Astrocyte of the cerebellum (primary cell): ENCODE measurements around the gene DLG3.
"Not testable (repeated sequence)": the region's sequence is repeated elsewhere in the genome, so short reads cannot be mapped to it uniquely, and the experiment has no call there.

ENCODE experiments used
- DNase-seq: peaks from one replicate; pipeline ENCODE4 v3.0.0-alpha.2; 2011; ENCODE audit warnings: low read depth
- H3K4me3 ChIP-seq: 2 replicates; pipeline ENCODE4 v1.5.1; 2011; ENCODE audit warnings: mild to moderate bottlenecking, low read depth, low read length, moderate library complexity
- in situ Hi-C: cut with HindIII; loops from 2 replicates; pipeline ENCODE4 v1.10.0; 2017; ENCODE audit warnings: low sequenced_read_pairs
- TF ChIP-seq, protein P1 (sequence below): IDR thresholded peaks from 2 replicates; pipeline ENCODE4 v1.5.1; 2012; ENCODE audit warnings: low read length, low read depth, moderate library complexity, mild to moderate bottlenecking; ENCODE audit errors: missing control alignments

Gene DLG3

DNA sequence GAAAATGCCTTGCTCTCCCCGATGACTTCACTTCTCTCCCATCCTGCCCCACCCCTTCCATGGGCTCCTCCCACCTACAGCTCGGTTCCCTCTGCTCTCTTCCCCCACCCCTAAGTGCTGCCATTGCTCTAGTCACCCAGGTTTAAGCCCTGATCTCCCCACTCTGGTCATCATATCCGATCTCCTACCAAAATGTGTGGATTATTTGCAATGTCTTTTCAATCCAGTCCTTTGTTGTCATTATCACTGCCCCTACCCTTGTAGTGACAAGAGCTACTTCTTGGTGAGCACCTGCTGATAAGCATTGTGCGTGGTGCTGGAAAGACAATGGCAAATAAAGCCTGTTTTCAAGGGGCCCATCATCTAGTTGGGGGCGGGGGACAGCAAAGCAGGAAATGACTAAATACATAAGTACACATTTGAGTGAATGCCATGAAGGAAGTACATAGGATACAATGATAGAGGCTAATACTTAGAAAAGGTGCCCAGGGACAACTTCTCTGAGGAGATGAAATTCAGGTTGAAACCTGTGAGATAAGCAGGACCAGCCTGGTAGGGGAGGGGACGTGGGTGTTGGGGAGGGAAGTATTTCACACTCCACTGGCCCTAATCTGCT is 63.8 kb downstream of the DLG3 start:
- no peak for DNase-seq
- in situ Hi-C loops, result loop anchor here (5.0 kb wide), 1 partner anchor 64 kb away; no protein-coding TSS in a partner anchor
- H3K4me3 ChIP-seq, result no peak overlapping the region
- TF ChIP-seq, protein P1, sequence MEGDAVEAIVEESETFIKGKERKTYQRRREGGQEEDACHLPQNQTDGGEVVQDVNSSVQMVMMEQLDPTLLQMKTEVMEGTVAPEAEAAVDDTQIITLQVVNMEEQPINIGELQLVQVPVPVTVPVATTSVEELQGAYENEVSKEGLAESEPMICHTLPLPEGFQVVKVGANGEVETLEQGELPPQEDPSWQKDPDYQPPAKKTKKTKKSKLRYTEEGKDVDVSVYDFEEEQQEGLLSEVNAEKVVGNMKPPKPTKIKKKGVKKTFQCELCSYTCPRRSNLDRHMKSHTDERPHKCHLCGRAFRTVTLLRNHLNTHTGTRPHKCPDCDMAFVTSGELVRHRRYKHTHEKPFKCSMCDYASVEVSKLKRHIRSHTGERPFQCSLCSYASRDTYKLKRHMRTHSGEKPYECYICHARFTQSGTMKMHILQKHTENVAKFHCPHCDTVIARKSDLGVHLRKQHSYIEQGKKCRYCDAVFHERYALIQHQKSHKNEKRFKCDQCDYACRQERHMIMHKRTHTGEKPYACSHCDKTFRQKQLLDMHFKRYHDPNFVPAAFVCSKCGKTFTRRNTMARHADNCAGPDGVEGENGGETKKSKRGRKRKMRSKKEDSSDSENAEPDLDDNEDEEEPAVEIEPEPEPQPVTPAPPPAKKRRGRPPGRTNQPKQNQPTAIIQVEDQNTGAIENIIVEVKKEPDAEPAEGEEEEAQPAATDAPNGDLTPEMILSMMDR, result no peak

DNA sequence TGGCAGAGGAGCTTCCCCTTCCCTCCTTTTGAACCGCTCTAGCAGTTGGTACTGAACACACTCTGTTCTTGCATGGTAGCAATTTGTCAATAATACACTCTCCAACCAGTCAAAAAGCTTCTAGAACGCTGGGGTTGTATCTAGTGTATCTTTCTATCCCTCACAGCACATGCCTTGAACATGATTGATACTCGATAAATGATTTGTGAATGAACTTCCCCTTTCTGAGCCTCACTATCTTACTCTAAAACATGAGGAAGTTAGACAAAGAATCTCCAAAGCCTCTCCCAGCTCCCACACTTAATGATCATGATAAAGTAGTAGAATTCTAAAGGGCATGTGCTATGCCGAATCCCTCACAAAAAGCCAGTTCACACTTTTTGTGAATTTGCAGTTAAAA is 64.4 kb downstream of the DLG3 start:
- DNase-seq, result no peak
- no peak overlapping the region for H3K4me3 ChIP-seq
- TF ChIP-seq, protein P1, result no peak
- in situ Hi-C loops, result loop anchor here (5.0 kb wide), 1 partner anchor 63 kb away; no protein-coding TSS in a partner anchor

DNA sequence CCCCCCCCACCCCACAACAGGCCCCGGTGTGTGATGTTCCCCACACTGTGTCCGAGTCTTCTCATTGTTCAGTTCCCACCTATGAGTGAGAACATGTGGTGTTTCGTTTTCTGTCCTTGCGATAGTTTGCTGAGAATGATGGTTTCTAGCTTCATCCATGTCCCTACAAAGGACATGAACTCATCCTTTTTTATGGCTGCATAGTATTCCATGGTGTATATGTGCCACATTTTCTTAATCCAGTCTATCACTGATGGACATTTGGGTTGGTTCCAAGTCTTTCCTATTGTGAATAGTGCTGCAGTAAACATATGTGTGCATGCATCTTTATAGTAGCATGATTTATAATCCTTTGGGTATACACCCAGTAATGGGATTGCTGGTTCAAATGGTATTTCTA is 70.6 kb downstream of the DLG3 start:
- DNase-seq, in situ Hi-C loops, H3K4me3 ChIP-seq: not testable (repeated sequence)

DNA sequence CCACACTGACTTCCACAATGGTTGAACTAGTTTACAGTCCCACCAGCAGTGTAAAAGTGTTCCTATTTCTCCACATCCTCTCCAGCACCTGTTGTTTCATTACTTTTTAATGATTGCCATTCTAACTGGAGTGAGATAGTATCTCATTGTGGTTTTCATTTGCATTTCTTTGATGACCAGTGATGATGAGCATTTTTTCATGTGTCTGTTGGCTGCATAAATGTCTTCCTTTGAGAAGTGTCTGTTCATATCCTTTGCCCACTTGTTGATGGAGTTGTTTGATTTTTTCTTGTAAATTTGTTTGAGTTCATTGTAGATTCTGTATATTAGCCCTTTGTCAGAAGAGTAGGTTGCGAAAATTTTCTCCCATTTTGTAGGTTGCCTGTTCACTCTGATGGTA is 71.1 kb downstream of the DLG3 start:
- in situ Hi-C loops, DNase-seq, H3K4me3 ChIP-seq: not testable (repeated sequence)

DNA sequence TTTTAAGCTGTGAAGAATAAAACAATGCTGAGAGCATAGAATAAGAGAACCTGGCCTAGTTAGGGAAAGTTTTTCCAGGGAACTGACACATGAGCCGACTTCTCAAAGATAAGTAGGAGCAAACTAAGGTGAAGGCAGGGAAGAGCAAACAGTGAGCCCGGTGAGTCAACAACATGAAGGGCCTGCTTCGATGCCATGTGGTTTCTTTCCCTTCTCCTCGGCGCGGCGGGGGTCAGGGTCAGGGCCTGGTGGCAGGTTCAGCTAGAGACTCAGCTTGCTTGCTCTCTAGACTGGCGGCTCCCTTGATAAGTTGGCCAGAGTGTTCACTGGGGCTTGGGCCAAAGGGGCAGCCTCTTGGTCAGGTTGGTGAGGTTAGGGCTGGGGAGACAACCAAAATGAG is 81.1 kb downstream of the DLG3 start:
- TF ChIP-seq, protein P1, result no peak
- in situ Hi-C loops, result no loop called here
- no peak overlapping the region for H3K4me3 ChIP-seq
- DNase-seq, result no peak

DNA sequence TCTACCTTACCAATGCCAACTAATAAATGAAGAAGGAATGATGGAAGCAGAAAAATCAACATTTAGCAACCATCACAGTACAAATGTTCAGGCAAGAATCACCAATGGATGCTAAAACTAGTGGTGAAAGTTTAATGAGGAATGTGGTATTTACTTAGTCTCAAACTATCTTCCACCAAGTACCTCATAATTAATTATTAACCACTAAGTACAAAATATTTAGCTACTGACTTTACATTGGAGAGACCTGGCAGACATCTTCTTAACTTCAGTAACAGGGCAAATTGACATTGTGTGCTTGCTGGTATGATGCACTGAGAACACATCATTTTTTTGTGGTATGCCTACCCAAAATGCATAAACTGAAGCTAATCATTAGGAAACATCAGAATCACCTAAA is 82.4 kb downstream of the DLG3 start:
- in situ Hi-C loops, result no loop called here
- DNase-seq, result no peak
- H3K4me3 ChIP-seq, result no peak overlapping the region
- TF ChIP-seq, protein P1, result no peak

DNA sequence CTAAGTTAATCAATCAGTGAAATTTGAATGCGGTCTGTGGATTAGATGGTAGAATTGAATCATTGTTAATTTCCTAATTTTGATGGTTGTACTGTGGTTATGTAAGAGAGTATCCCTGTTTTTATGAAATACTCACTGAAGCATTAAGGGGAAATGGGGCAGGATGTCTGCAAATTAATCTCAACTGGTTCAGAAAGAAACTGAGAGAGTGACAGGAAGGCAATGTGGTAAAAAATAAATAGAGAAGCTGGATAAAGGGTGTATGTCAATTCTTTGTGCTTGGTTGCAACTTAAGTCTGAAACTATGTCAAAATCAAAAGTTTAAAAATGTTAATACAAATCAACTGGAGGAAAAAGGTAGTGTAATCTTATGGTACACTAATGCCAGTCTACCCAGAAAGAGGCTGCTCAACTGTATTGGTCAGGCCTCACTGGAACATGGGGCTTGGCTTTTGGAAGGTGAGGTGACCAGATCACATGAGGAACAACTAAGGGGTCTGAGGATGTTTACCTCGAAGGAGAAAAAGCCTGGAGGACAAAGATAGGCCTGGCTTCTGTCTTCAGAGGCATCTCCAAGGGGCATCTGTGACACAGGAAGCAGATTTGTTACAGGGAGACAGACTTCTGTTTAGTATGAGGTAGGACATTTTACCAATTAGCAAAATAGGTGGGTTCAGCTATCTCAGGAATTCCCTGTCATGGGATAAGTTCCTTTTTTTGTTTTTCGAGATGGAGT is 83.1 kb downstream of the DLG3 start:
- DNase-seq, result no peak
- TF ChIP-seq, protein P1, result no peak
- in situ Hi-C loops, result no loop called here

More for the DNA sequence above, 83.1 kb downstream of the DLG3 start:
- no peak overlapping the region for H3K4me3 ChIP-seq
